ENCODE data around the gene PKDCC. TPM values are rescaled to one million over a fixed set of nuclear protein-coding genes. Genes with fewer than 3 reads are reported as not detected.

PKDCC gene
- total and polyA plus RNA-seq, 2 of the 13 experiments (the other 11 are each of a cell fraction or from before 2014, with no cell fraction given), result 52.6 to 58.8 TPM

DNA sequence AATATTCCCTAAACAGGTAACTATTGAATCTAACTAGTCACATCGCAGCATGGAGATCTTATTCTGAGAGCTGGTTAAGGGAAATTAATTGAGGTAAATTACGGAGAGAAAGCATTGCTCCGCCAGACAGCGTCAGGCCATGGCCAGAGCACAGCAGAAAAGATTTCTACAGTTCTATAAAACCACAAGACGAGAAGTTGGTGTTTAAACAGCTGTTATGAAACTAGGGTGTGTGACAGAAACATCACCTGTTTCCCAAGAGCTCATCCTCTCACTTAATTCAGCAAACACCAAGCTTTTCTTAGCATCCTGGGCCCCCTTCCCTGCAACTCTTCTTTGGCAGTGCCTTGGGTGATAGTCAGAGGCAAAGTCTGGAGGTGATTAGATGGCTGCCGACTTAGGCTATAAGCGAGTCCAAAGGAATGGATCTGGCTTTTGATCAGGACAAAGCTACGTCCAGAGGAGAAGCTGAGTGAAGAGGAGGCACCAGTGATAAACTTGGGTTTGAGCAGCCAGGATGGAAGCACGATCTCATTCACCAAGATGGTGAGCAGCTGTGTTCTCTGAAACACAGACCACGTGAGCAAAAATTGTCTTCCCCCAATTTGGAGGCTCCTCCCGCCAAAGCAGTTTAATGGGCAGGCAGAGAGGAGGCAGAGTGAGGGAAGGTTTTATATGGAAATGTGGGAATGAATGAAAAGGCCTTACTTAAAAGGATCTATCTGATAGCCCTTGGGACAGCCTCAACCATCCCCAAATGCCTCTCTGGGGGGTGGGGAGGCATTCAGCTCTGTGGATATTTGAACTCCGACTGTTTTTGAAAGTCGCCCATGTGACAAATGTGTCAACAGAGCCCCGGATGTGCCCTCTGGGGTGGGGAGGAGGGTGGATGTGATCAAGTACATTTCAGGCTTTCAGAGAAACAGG, 57.8 kb downstream of the PKDCC start (continued):
- TF ChIP-seq, protein P1, sequence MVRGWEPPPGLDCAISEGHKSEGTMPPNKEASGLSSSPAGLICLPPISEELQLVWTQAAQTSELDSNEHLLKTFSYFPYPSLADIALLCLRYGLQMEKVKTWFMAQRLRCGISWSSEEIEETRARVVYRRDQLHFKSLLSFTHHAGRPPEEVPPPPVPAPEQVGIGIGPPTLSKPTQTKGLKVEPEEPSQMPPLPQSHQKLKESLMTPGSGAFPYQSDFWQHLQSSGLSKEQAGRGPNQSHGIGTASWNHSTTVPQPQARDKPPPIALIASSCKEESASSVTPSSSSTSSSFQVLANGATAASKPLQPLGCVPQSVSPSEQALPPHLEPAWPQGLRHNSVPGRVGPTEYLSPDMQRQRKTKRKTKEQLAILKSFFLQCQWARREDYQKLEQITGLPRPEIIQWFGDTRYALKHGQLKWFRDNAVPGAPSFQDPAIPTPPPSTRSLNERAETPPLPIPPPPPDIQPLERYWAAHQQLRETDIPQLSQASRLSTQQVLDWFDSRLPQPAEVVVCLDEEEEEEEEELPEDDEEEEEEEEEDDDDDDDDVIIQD (CRISPR knock-in tag; IDR thresholded peaks at IDR 0.05; ENCODE audit: low read depth), result peak; percentile 90; the same call in 1 of the 2 replicates
- TF ChIP-seq, protein P2, sequence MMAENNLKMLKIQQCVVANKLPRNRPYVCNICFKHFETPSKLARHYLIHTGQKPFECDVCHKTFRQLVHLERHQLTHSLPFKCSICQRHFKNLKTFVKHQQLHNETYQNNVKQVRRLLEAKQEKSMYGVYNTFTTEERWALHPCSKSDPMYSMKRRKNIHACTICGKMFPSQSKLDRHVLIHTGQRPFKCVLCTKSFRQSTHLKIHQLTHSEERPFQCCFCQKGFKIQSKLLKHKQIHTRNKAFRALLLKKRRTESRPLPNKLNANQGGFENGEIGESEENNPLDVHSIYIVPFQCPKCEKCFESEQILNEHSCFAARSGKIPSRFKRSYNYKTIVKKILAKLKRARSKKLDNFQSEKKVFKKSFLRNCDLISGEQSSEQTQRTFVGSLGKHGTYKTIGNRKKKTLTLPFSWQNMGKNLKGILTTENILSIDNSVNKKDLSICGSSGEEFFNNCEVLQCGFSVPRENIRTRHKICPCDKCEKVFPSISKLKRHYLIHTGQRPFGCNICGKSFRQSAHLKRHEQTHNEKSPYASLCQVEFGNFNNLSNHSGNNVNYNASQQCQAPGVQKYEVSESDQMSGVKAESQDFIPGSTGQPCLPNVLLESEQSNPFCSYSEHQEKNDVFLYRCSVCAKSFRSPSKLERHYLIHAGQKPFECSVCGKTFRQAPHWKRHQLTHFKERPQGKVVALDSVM (CRISPR knock-in tag; IDR thresholded peaks at IDR 0.05), result 0 out of 2 replicates have a peak, but pooled peaks have one; percentile 43
- TF ChIP-seq, protein P3, sequence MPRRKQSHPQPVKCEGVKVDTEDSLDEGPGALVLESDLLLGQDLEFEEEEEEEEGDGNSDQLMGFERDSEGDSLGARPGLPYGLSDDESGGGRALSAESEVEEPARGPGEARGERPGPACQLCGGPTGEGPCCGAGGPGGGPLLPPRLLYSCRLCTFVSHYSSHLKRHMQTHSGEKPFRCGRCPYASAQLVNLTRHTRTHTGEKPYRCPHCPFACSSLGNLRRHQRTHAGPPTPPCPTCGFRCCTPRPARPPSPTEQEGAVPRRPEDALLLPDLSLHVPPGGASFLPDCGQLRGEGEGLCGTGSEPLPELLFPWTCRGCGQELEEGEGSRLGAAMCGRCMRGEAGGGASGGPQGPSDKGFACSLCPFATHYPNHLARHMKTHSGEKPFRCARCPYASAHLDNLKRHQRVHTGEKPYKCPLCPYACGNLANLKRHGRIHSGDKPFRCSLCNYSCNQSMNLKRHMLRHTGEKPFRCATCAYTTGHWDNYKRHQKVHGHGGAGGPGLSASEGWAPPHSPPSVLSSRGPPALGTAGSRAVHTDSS (CRISPR knock-in tag; conservative IDR thresholded peaks at IDR 0.05), result no peak
- TF ChIP-seq ZNF253 (CRISPR knock-in tag; IDR thresholded peaks at IDR 0.05; ENCODE audit: borderline replicate concordance), result no peak
- TF ChIP-seq ZNF782 (CRISPR knock-in tag; IDR thresholded peaks at IDR 0.05; ENCODE audit: borderline replicate concordance), result no peak
- TF ChIP-seq HDAC2 (CRISPR knock-in tag; IDR thresholded peaks at IDR 0.05), result peak; percentile 67; the same call in 1 of the 2 replicates
- peak; percentile 57 for TF ChIP-seq PHF8 (CRISPR knock-in tag; IDR thresholded peaks at IDR 0.05)
- no peak for TF ChIP-seq ZNF207 (IDR thresholded peaks at IDR 0.05; ENCODE audit: borderline replicate concordance)
- TF ChIP-seq ZNF501 (CRISPR knock-in tag; IDR thresholded peaks at IDR 0.05), result peak; percentile 18; the same call in 1 of the 2 replicates
- TF ChIP-seq ZNF749 (CRISPR knock-in tag; IDR thresholded peaks at IDR 0.05; ENCODE audit: borderline replicate concordance), result no peak
- TF ChIP-seq TRIM24 (CRISPR knock-in tag; IDR thresholded peaks at IDR 0.05), result no peak
- no peak for TF ChIP-seq FIP1L1 (IDR thresholded peaks at IDR 0.05; ENCODE audit: borderline replicate concordance, insufficient read depth, low read depth, low read length)
- TF ChIP-seq, protein P4, sequence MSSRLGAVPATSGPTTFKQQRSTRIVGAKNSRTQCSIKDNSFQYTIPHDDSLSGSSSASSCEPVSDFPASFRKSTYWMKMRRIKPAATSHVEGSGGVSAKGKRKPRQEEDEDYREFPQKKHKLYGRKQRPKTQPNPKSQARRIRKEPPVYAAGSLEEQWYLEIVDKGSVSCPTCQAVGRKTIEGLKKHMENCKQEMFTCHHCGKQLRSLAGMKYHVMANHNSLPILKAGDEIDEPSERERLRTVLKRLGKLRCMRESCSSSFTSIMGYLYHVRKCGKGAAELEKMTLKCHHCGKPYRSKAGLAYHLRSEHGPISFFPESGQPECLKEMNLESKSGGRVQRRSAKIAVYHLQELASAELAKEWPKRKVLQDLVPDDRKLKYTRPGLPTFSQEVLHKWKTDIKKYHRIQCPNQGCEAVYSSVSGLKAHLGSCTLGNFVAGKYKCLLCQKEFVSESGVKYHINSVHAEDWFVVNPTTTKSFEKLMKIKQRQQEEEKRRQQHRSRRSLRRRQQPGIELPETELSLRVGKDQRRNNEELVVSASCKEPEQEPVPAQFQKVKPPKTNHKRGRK (CRISPR knock-in tag; IDR thresholded peaks at IDR 0.05), result no peak
- no peak for TF ChIP-seq U2AF1 (optimal IDR thresholded peaks at IDR 0.05; ENCODE audit: low read depth, low read length)
- no peak for TF ChIP-seq MLLT10 (CRISPR knock-in tag; IDR thresholded peaks at IDR 0.05)
- TF ChIP-seq ZBTB21 (CRISPR knock-in tag; IDR thresholded peaks at IDR 0.05), result no peak
- peak; percentile 96 for TF ChIP-seq MEF2D (CRISPR knock-in tag; IDR thresholded peaks at IDR 0.05)
- TF ChIP-seq GATAD1 (CRISPR knock-in tag; IDR thresholded peaks at IDR 0.05), result peak; percentile 75
- TF ChIP-seq MBD4 (IDR thresholded peaks at IDR 0.05; ENCODE audit: borderline replicate concordance, low read length), result no peak
- TF ChIP-seq DPF2 (CRISPR knock-in tag; IDR thresholded peaks at IDR 0.05; ENCODE audit: borderline replicate concordance, low read depth), result peak; percentile 67; the same call in 1 of the 2 replicates
- TF ChIP-seq TEAD2 (CRISPR knock-in tag; IDR thresholded peaks at IDR 0.05), result no peak
- TF ChIP-seq ZNF205 (CRISPR knock-in tag; IDR thresholded peaks at IDR 0.05), result peak; percentile 8; the same call in 1 of the 2 replicates
- no peak for TF ChIP-seq PHF5A (CRISPR knock-in tag; IDR thresholded peaks at IDR 0.05; ENCODE audit: low read depth, unreplicated experiment)

All from HepG2 (cell line).